K562 treated with DMSO at 1 percent for 48 hours (cell line): Measurements from ENCODE around the gene GGCX. TPM values are rescaled to one million over a fixed set of nuclear protein-coding genes. Genes with fewer than 3 reads are reported as not detected.

ENCODE experiments used
- total RNA-seq: library from RNA; unstranded; fragments of 300-600 nt; gene quantifications from 2 replicates; pipeline ENCODE4 v1.2.3, GENCODE V29; 2022; ENCODE audit warnings: low replicate concordance; ENCODE audit errors: extremely low read depth

GGCX gene
- total RNA-seq: not detected in 2 replicates

DNA sequence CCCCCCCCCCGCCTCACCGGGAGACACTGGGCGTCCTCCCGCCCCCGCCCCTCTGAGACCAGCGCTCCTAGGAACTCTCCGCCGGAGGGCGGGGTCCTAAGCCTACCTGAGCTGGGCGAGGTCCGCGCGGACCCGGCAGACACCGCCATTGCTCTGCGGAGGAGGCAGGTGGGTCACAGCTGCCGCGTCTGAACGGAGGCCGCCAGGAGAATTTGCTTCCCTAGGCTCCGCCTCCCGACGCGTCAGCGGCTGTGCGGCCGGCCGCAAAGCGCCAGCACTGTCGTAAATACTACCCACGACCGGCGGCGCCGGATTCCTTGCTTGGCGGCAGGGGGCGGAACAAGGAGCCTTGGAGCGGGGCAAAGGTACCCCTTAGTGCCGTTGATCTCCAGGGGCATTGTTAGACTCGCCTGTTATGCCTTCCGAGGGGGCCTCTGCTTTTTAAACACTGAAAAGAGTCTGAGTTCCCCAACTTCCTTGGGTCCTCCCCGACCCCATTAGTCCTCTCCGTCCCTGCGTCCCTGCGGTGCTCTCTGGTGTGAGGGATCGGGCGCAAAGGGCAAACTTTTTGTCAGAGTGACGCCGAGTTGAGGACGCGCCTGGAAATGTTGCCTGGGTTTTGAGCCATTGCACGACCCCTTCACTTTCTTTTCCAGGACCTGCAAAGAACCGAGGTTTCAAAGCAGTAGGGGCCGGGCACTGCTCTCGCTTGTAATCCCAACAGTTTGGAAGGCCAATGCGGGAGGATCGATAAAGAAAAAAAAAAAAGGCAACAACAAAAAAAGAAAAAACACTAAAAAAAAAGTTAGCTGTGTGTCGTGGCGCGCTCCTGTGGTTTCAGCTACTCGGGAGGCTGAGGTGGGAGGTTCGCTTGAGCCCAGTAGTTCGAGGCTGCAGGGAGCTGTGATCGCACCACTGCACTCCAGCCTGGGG, at the start of gene GGCX:
Gene GGCX, minus strand, starts transcription at position 214 of the 933 bp plus-strand sequence. Its CDS starts 65 bp downstream, at position 149.

GRCh38 chr2:85602476-85603234, 41.4 kb upstream of the GGCX start, which contains the start of gene TMEM150A:
Gene TMEM150A, minus strand, starts transcription at chr2:85602698. Its CDS starts 750 bp downstream, at chr2:85601948.

GRCh38 chr2:85595301-85596025, 34.2 kb upstream of the GGCX start, which contains the start of gene RNF181:
Gene RNF181, plus strand, starts transcription at chr2:85595745. Its CDS starts 19 bp downstream, at chr2:85595764.

GRCh38 chr2:85584354-85584856, 23.1 kb upstream of the GGCX start, which contains the start of gene VAMP5:
Gene VAMP5, plus strand, starts transcription at chr2:85584431. Its CDS starts 60 bp downstream, at chr2:85584491.

DNA sequence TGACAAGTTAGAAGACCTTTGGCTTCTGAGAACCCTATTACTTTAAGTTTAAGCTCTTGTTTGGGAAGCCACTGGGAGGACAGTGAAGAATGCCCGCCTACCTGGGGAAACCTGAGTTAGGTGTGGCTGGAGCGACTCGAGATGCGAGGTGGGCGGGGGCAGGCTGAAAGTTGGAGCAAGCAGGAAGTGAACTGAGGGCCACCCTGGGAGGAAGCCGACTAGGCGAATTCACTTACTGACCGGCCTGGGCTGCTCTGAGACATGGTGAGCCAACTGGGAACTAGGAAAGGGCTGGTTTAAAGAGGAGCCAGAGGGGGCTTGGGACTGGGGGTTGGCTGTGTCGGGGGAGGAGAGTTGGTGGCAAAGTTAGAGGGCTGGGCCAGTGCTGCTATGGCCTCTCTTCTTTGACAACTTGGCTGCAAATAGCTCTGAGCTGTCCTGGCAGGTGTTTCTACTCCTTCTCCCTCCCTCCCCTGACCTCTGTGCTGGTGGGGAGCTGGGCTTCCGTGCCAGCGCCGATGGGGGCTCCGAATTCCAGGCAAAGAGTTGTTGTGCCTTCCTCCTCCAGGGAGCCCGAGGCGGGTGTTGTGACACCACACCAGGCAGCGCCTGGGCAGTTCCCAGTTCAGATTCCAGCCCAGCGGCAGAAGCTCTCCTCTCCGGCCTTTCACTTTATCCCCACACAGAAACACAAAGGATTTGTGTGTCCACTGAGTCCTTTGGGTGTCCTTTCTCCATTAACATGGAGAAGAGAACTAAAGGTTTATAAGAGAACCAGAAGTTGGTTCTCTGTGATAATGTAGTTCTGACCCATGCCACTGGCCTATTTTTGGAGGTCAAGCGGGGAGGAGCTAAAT, 16.3 kb upstream of the GGCX start, which contains the start of gene VAMP8:
Gene VAMP8, plus strand, starts transcription at position 201 of the 857 bp plus-strand sequence. Its CDS starts 61 bp downstream, at position 262.

GRCh38 chr2:85538507-85539360, 22.6 kb downstream of the GGCX start, which contains the start of gene MAT2A:
Gene MAT2A, plus strand, starts transcription at chr2:85539168. Its CDS starts 120 bp downstream, at chr2:85539288.

Other genes with a start within 250 kb of the GGCX start
- gene TGOLN2, start 233.5 kb downstream of the GGCX start, total RNA-seq: 93.1 TPM in 1 of 2 replicates, not detected in the other
- gene RETSAT, start 207.0 kb downstream of the GGCX start, total RNA-seq: 438 TPM in 1 of 2 replicates, not detected in the other
- gene ELMOD3, start 206.7 kb downstream of the GGCX start, total RNA-seq: not detected in 2 replicates
- gene CAPG, start 151.1 kb downstream of the GGCX start, total RNA-seq: not detected in 2 replicates
- gene SH2D6, start 142.8 kb downstream of the GGCX start, total RNA-seq: not detected in 2 replicates
- gene MAT2A, start 22.3 kb downstream of the GGCX start, total RNA-seq: not detected in 2 replicates
- not detected in 2 replicates for gene VAMP8, start 16.1 kb upstream of the GGCX start, total RNA-seq
- not detected in 2 replicates for gene VAMP5, start 22.9 kb upstream of the GGCX start, total RNA-seq
- gene RNF181, start 34.3 kb upstream of the GGCX start, total RNA-seq: not detected in 2 replicates
- not detected in 2 replicates for gene TMEM150A, start 41.2 kb upstream of the GGCX start, total RNA-seq
- not detected in 2 replicates for gene C2orf68, start 50.6 kb upstream of the GGCX start, total RNA-seq
- gene USP39, start 54.7 kb upstream of the GGCX start, total RNA-seq: not detected in 2 replicates
- gene SFTPB, start 106.7 kb upstream of the GGCX start, total RNA-seq: not detected in 2 replicates
- gene GNLY, start 132.9 kb upstream of the GGCX start, total RNA-seq: not detected in 2 replicates
- not detected in 2 replicates for gene ATOH8, start 192.5 kb upstream of the GGCX start, total RNA-seq